Upper lobe of left lung (tissue), 6 donors: ENCODE measurements around the gene TMPRSS3. TPM values are rescaled to one million over a fixed set of nuclear protein-coding genes. Genes with fewer than 3 reads are reported as not detected.

Source experiments
- ATAC-seq, 2 donors: fragments of 200-7000 bp; cut with Tn5 transposase; one replicate each; pipeline ENCODE4 v1.9.1; 2022; ENCODE audit warnings: mild to moderate bottlenecking in 2 of 2, moderate library complexity in 2 of 2; ENCODE audit not compliant: low FRiP score in 2 of 2
- DNase-seq, 2 donors: peaks; one replicate each; pipeline ENCODE4 v3.0.0-alpha.2; 2019 to 2020
- H3K27ac ChIP-seq, 4 donors: fragments of 200-600 bp; sonication (generic); one replicate each; pipeline ENCODE4 v1.5.1; 2016 to 2019
- H3K27me3 ChIP-seq, 4 donors: fragments of 200-600 bp; sonication (generic); one replicate each; pipeline ENCODE4 v1.5.1; 2017 to 2019
- H3K36me3 ChIP-seq, 4 donors: fragments of 200-600 bp; sonication (generic); one replicate each; pipeline ENCODE4 v1.5.1; 2016 to 2019
- H3K4me1 ChIP-seq, 4 donors: fragments of 200-600 bp; sonication (generic); one replicate each; pipeline ENCODE4 v1.5.1; 2018 to 2019
- H3K4me3 ChIP-seq, 4 donors: fragments of 200-600 bp; sonication (generic); one replicate each; pipeline ENCODE4 v1.5.1; 2017 to 2019; ENCODE audit warnings: mild to moderate bottlenecking in 2 of 4, moderate library complexity in 1 of 4
- H3K9me3 ChIP-seq, 4 donors: fragments of 200-600 bp; sonication (generic); one replicate each; pipeline ENCODE4 v1.5.1; 2018 to 2019
- CTCF ChIP-seq, 6 experiments: fragments of 450-650 bp in 4 of 6; fragments of 200-600 bp in 2 of 6; sonication (generic) in 2 of 6; IDR thresholded peaks; one replicate each; pipeline ENCODE4 v1.5.1; 2016 to 2019; ENCODE audit warnings: antibody characterized with exemption in 6 of 6
- EP300 ChIP-seq, 4 donors: sonication (generic); formaldehyde crosslinking; IDR thresholded peaks; one replicate each; pipeline ENCODE4 v1.5.1; 2017; ENCODE audit warnings: antibody characterized with exemption in 4 of 4, control low read depth in 2 of 4
- POLR2A ChIP-seq, 4 donors: fragments of 450-650 bp; IDR thresholded peaks; one replicate each; pipeline ENCODE4 v1.5.1; 2016 to 2017; ENCODE audit warnings: antibody characterized with exemption in 4 of 4, mild to moderate bottlenecking in 2 of 4
- POLR2AphosphoS5 ChIP-seq, 2 donors: sonication (generic); formaldehyde crosslinking; IDR thresholded peaks; one replicate each; pipeline ENCODE4 v1.5.1; 2017; ENCODE audit warnings: antibody characterized with exemption in 2 of 2
- WGBS, 2 donors: methylation state at CpG; one replicate each; pipeline ENCODE4 v1.1.5; 2017 to 2018; 5-methylcytosine and 5-hydroxymethylcytosine counted together
- total RNA-seq, 6 donors: library from RNA; depleted of rRNA in 4 of 6; stranded (reverse); fragments of >200 nt in 4 of 6; gene quantifications; one replicate each; pipeline versions ENCODE4 v1.1.0 to v1.2.1, GENCODE V29; 2016 to 2021
- donor health status: DM: no; HTN: no; CAD: no; lungs with moderate emphysema.
- donor health status: DM: no; HTN: yes; CAD: no; lungs with severe emphysema.

The TMPRSS3 gene
- total RNA-seq, 6 donors from 2014 or later = 3.5 to 12.5 (median 5.8) TPM

GRCh38 chr21:42429021-42429420 lies 33.2 kb upstream of the TMPRSS3 start:
- H3K4me1 ChIP-seq = peaks cover 0 to 19% (median 9%) of the 10 kb centered on the region in 4 donors
- peaks cover 0 to 3% (median 0%) of the 10 kb centered on the region in 4 donors for H3K9me3 ChIP-seq
- no peak for DNase-seq
- H3K27me3 ChIP-seq = no peaks in the 10 kb centered on the region
- H3K36me3 ChIP-seq = no peaks in the 10 kb centered on the region
- H3K4me3 ChIP-seq = no peak overlapping the region
- no peak for TF ChIP-seq POLR2A (IDR thresholded peaks at IDR 0.05)
- no peak for TF ChIP-seq CTCF (IDR thresholded peaks at IDR 0.05)
- TF ChIP-seq POLR2AphosphoS5 (IDR thresholded peaks at IDR 0.05) = no peak
- TF ChIP-seq EP300 (IDR thresholded peaks at IDR 0.05) = no peak
- no peak overlapping the region for H3K27ac ChIP-seq
- ATAC-seq = no peak
- WGBS, 2 donors = 94% methylated on average over 1 of the region's 1 CpG; no CpG with 5 or more reads in 1 of the 2 donors

DNA sequence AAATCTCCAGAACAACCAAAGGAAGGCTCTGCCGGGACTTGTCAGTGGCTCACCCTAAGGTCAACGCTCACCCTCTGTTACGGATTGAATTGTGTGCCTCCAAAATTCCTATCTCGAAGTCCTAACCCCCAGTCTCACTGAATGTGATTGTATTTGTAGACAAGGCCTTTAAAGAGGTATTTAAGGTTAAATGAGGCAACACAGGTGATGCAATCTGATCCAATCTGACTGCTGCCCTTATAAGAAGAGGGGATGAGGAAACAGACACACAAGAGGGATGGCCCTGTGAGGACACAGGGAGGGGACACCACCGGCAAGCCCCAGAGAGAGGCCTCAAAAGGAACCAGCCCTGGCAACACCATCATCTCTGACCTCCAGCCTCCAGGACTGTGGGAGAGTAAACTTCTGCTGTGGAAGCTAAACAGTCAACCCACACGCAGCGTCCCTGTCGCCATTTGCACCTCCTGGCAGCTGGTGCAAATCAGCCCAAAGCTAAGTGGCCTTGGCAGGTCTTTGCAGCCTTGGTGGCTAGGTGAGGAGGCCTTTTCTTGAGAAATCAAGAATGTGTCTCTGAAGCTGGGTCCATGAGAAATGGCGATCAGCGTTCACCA lies 32.1 kb upstream of the TMPRSS3 start:
- H3K4me1 ChIP-seq = peaks cover 0 to 19% (median 9%) of the 10 kb centered on the region in 4 donors
- 80 to 88% methylated on average over 10 of the region's 10 CpGs for WGBS, 2 donors
- H3K27ac ChIP-seq = no peak overlapping the region
- no peak for ATAC-seq
- H3K9me3 ChIP-seq = peaks cover 0 to 3% (median 0%) of the 10 kb centered on the region in 4 donors
- no peak for TF ChIP-seq CTCF (IDR thresholded peaks at IDR 0.05)
- TF ChIP-seq POLR2A (IDR thresholded peaks at IDR 0.05) = no peak
- TF ChIP-seq EP300 (IDR thresholded peaks at IDR 0.05) = no peak
- no peaks in the 10 kb centered on the region for H3K36me3 ChIP-seq
- DNase-seq = no peak
- H3K4me3 ChIP-seq = no peak overlapping the region
- no peaks in the 10 kb centered on the region for H3K27me3 ChIP-seq

DNA sequence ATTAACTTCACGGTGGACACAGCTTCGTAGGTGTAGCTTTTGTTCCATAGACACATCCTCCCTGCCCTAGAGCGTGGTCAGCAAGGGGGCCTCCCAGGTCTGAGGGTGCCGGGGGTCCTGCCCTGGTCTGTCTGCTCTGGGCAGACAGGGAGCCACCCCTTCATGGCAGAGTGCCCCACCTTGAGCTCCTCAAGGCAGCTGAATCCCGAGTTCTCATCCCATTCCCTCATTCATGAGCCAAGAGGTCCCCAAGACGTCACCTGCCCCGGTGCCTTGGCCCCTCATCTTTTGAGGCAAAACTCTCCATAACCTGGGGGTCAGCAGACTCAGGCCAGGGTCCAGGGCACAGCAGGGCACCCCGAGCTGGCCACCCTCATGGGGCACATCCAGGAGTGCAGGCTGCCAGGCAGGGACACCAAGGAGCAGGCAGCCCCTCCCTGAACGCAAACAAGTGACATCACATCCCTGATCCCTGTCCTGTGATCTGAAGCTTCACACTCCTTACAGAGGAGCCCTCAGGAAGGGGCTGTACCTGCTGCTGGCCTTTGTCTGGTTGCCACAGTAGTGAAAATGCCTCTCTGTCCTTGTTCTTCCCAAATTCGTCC lies 31.1 kb upstream of the TMPRSS3 start:
- ATAC-seq (no peak), DNase-seq (no peak)
- Histone ChIP-seq H3K4me3 (no peak overlapping the region), H3K9me3 (no peaks in the 10 kb centered on the region), H3K27me3 (no peaks in the 10 kb centered on the region), H3K36me3 (no peaks in the 10 kb centered on the region), H3K4me1 (peaks cover 0 to 19% (median 9%) of the 10 kb centered on the region in 4 donors), H3K27ac (no peak overlapping the region)
- 85 to 89% methylated on average over 10 of the region's 10 CpGs for WGBS, 2 donors
- TF ChIP-seq EP300 (IDR thresholded peaks at IDR 0.05) (no peak), POLR2A (IDR thresholded peaks at IDR 0.05) (no peak), CTCF (IDR thresholded peaks at IDR 0.05) (no peak), POLR2AphosphoS5 (IDR thresholded peaks at IDR 0.05) (no peak)

- Histone ChIP-seq H3K36me3 (no peaks in the 10 kb centered on the region), H3K9me3 (no peaks in the 10 kb centered on the region), H3K4me1 (peaks cover 0 to 19% (median 9%) of the 10 kb centered on the region in 4 donors), H3K4me3 (no peak overlapping the region), H3K27ac (no peak overlapping the region), H3K27me3 (no peaks in the 10 kb centered on the region)
- WGBS, 2 donors = 84 to 86% methylated on average over 7 of the region's 7 CpGs
- ATAC-seq = no peak
- DNase-seq = no peak
- TF ChIP-seq EP300 (IDR thresholded peaks at IDR 0.05) (no peak), POLR2A (IDR thresholded peaks at IDR 0.05) (no peak), POLR2AphosphoS5 (IDR thresholded peaks at IDR 0.05) (no peak), CTCF (IDR thresholded peaks at IDR 0.05) (no peak)
Measured at GRCh38 chr21:42426424-42426823, 30.6 kb upstream of the TMPRSS3 start.

GRCh38 chr21:42425591-42425990 lies 29.7 kb upstream of the TMPRSS3 start:
- no peak for DNase-seq
- Histone ChIP-seq H3K27ac (no peak overlapping the region), H3K9me3 (no peaks in the 10 kb centered on the region), H3K4me1 (peaks cover 0 to 19% (median 9%) of the 10 kb centered on the region in 4 donors), H3K27me3 (no peaks in the 10 kb centered on the region), H3K4me3 (no peak overlapping the region), H3K36me3 (no peaks in the 10 kb centered on the region)
- TF ChIP-seq CTCF (IDR thresholded peaks at IDR 0.05) = no peak
- 55 to 61% methylated on average over 4 of the region's 4 CpGs for WGBS, 2 donors
- ATAC-seq = no peak
